DMS 273 treated with DMSO at 0.1 percent for 48 hours (cell line): ENCODE results near the gene TRMT112.
"Not testable (repeated sequence)": the region's sequence is repeated elsewhere in the genome, so short reads cannot be mapped to it uniquely, and the experiment has no call there.

Experiments
- DNase-seq: peaks from one replicate; lab custom pipeline; 2025; lab: John Stamatoyannopoulos, UW

The TRMT112 gene

DNA sequence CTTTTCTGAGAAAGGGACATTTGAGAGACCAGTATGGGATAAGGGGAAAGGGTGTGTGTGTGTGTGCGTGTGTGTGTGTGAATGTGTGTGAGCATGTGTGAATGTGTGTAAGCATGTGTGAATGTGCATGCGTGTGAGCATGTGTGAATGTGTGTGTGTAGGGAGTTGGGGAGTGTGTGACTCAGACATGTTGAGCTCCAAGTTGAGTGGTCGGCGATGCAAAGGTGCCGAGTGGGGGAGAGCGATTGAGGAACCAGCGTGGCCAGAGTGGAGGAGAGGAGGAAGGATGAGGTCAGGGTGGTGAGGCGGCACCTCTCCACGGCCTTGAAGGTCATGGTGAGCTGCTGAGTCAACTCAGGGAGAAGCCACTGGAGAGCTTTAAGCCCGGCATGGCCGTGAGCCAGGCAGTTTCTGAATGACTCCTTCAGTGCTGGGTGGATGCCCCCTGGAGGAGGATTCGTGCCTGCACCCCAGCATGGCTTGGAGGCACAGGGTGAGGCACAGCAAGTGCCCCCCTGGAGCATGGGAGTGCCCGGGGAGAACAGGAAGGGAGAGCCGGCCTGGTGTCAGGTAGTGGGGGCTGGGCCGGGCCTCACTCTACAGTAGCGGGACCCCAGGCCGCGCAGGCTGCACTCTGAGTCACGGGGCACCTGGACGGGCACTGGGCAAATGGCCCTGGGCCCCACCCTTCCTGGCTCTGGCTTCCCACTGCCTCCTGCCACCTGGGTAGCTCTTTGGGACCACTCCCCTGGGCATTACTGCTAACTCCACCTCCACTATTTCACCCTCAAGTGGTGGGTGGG lies 14.4 kb upstream of the TRMT112 start:
- DNase-seq = no peak

DNA sequence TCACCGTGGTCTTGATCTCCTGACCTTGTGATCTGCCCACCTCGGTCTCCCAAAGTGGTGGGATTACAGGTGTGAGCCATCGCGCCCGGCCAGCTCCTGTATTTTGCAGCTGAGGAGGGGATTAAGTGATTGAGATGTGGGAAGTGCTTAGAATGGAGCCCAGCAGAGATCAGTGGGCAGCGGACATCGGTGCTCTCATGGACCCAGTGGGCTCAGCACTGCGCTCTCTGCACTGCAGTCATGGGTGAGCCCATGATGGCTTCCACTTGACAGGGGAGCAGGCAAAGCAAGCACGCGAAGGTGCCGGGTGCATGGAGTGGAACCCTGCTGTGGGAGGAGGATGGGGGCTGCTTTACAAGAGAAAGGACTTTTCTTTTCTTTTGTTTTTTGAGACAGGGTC lies 13.5 kb upstream of the TRMT112 start:
- DNase-seq = no peak

DNA sequence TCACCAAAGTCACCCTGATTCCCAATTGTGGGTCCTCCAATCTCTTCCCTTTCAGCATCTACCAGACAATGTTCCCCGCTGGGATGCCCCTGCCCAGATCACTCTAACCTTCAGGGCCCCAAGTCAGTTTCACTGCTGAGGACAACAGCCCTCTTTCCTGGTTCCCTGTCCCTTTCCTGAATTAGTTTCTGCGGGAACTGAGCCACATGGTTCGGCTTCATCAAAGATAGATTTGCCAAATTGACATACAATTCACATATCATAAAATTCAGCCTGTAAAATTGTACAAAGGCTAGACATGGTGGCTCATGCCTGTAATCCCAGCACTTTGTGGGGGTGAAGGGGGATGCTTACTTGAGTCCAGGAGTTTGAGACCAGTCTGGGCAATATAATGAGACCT lies 10.6 kb upstream of the TRMT112 start:
- no peak for DNase-seq

DNA sequence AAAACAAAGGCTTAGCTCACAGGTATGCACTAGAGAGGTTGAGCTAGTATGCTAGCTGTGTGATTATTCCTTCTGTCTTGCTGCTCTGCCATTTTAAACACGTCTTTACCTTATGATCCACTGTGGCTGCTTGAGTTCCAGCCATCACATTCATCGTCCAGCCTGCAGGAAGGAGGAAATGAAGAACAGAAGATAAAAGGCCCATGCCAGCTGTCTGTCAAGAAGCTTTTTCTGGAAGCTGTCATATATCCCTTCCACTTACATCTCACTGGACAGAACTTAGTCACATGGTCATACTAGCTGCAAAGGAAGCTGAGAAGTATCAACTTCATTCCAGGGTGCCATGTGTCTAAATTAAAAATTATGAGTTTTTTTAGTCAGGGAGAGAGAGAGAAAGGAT lies 10.0 kb upstream of the TRMT112 start:
- DNase-seq = no peak

DNA sequence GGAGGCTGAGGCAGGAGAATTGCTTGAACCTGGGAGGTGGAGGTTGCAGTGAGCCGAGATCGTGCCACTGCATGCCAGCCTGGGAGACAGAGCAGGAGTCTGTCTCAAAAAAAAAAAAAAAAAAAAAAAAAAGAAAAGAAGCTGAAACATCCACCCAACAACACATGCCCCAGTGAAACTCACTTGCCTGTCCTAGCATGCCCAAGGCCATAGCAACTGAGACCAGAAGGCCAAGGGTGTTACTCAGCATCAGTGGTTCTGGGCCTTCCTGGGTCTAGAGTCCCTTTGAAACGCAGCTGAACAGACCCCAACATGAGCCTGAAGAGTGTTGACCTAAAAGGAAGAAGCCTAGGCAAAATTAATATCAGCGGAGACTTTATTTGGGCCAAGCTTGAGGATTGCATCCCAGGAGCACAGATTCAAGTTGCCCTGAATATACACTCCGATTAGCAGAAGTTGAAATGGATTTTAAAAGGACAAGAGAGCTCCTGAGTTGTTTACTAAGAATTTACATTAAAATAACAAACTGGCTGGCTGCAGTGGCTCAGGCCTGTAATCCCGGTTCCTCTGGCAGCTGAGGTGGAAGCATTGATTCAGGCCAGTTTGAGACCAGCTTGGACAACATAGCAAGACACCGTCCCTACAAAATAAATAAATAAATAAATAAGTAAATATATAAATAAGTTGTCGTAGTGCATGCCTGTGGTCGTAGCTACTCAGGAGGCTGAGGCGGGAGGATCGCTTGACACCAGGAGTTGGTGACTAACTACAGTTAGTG lies 7.5 kb upstream of the TRMT112 start:
- no peak for DNase-seq

DNA sequence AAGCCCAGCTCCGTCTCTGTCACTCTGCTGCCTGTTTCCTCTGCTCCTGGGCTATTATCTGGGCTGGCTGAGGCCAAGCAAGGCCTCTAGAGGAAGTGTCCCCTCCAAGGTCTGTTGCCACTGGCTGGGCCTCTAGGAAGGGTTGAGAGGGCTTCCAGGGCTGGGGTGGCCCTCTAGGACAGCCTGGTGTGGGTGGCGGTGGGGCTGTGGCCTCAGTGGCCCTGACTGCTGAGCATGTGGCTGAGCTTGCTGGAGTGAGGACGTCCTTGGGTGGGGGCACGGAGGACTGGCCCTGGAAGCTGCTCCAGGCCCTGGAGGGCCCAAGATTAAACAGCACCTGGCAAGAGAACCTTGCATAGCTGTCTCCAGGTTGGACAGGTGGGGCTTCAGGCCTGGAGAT lies 6.6 kb upstream of the TRMT112 start:
- not testable (repeated sequence) for DNase-seq

GRCh38 chr11:64323373-64323772 lies 6.0 kb upstream of the TRMT112 start:
- no peak for DNase-seq

DNA sequence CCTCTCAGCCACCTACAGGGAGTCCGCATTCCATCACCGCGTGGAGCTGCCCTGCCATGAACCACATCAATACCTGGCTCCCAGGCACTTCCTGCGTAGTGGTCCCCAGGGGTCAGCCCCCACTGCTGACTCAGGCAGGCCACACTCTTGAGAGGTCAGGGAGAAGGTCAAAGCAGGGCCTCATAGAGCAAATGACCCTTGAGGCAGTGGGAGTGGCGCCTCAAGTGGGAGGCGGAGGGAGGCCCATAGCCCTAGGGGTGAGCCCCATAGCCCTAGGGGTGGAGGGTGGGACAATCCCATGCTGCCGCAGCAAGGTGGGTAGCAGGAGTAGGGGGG lies 5.5 kb upstream of the TRMT112 start:
- no peak for DNase-seq

GRCh38 chr11:64321533-64321932 lies 4.2 kb upstream of the TRMT112 start:
- no peak for DNase-seq

DNA sequence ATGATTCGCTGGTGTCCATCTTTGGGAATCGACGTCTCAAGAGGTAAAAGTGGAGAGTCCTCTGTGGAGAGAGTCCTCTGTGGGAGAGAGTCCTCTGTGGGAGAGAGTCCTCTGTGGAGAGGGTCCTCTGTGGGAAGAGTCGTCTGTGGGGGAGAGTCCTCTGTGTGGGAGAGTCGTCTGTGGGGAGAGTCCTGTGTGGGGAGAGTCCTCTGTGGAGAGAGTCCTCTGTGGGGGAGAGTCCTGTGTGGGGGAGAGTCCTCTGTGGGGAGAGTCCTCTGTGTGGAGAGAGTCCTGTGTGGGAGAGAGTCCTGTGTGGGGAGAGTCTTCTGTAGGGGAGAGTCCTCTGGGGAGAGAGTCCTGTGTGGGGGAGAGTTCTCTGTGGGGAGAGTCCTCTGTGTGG lies 3.7 kb upstream of the TRMT112 start:
- DNase-seq = no peak

DNA sequence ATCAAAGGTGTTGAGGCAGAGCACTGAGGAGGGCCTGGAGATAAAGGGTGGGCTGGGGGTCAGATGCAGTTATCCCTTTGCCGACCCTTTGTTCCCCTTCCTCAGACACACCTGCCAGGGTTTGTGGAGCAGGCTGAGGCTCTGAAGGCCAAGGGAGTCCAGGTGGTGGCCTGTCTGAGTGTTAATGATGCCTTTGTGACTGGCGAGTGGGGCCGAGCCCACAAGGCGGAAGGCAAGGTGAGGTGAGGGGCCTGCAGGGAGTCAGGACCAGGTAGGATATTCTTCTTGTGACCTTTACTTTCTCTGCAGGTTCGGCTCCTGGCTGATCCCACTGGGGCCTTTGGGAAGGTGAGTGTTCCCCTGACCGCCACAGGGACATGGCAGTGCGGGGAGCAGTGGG lies 3.2 kb upstream of the TRMT112 start:
- DNase-seq = no peak

- DNase-seq = no peak
These were observed 1.7 kb upstream of the TRMT112 start for GRCh38 chr11:64318766-64319761.

- DNase-seq = peak; percentile 74
These were observed 804 bp upstream of the TRMT112 start, which contains the start of gene PRDX5 for GRCh38 chr11:64317961-64318765. Gene PRDX5 (plus strand): TSS chr11:64318121. CDS start chr11:64318216, 95 bp downstream.

DNA sequence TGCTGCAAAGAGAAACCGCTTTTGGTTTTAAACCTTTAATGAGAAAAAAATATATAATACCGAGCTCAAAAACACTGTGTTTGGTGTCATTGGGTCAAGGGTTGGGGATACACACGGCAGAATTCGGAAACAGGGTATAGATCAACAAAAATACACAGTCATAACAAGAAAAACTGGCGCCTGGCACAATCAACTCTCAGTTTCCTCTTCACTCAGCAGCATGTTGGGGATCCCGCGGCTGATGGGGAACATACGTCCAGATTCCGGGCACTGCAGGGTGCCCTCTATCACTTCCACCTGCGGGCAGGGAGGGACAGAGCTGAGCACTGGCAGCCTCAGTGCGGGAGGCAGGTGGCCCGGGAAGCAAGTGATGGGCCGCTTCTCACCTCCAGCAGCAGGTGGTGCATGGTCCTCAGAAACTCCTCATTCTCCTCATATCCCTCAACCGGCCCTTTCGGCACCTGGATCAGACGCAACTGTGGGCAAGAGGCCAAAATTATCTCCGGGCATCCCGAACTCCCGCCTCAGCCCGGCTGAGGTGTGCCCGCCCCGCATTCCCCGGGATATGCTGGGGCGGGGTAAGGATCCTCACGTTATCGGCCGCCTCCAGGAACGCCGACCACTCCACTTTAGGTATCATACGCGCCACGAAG lies 561 bp downstream of the TRMT112 start:
- DNase-seq = no peak

- not testable (repeated sequence) for DNase-seq
These were observed 1.5 kb downstream of the TRMT112 start for GRCh38 chr11:64315667-64316526.

GRCh38 chr11:64314805-64315561 lies 2.4 kb downstream of the TRMT112 start:
- no peak for DNase-seq

GRCh38 chr11:64314146-64314804 lies 3.1 kb downstream of the TRMT112 start:
- no peak for DNase-seq

GRCh38 chr11:64313491-64314145 lies 3.7 kb downstream of the TRMT112 start:
- no peak for DNase-seq
